Retinal pigment epithelial cell (primary cell): ENCODE data around the gene OGFOD2.

Experiments
- DNase-seq: peaks from one replicate; pipeline ENCODE4 v3.0.0-alpha.2; 2010; ENCODE audit warnings: low read depth
- H3K4me3 ChIP-seq: 2 replicates; pipeline ENCODE4 v1.5.1; 2011; ENCODE audit warnings: mild to moderate bottlenecking, low read length, control low read depth, moderate library complexity
- TF ChIP-seq, protein P1 (sequence below): conservative IDR thresholded peaks from 2 replicates; pipeline ENCODE4 v1.5.1; 2011; ENCODE audit warnings: low read depth, low read length, control low read depth, inconsistent platforms

Gene OGFOD2

DNA sequence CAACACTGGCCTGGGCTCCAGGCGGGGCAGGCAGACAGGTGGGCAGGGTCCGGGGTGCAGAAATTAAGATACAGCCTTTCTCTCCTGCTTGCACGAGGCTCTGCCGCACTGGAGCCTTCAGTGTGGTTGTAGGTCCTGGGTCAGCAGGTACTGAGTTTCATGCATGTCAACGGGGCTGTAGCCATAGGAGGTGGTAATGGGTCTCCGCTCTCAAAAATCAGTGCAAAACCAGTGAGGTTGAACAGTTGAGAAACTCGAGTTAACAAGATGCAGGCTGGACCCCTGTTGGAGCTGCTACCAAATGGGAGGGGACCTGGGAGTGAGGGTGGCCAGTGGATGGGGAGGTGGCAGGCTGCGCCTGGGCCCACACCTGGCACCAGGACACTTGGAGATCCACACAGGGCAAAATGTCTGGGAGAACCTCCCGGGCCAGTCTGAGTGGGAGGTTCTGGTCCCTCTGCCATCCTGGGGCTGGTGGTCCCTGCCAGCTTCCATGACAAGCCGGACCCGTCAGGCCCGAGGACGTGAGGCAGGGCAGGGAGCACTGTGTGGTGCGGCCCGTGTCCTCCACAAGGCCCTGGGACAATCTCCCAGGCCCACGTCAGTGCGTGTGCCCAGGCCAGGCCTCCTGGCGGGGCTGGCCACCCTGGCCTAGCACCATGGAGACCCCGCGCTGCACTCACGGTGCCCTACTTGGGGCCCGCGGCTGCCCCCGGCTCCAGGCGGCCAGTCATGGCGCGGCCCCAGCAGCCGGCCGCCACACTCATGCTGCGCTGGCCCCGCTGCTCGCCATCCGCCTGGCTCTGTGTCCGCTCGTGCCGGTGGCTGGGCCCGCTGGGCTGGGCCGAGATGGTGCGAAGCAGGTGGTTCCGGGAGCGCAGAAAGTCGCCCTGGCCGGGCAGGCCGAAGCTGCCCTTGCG lies 10.6 kb downstream of the OGFOD2 start:
- TF ChIP-seq, protein P1, sequence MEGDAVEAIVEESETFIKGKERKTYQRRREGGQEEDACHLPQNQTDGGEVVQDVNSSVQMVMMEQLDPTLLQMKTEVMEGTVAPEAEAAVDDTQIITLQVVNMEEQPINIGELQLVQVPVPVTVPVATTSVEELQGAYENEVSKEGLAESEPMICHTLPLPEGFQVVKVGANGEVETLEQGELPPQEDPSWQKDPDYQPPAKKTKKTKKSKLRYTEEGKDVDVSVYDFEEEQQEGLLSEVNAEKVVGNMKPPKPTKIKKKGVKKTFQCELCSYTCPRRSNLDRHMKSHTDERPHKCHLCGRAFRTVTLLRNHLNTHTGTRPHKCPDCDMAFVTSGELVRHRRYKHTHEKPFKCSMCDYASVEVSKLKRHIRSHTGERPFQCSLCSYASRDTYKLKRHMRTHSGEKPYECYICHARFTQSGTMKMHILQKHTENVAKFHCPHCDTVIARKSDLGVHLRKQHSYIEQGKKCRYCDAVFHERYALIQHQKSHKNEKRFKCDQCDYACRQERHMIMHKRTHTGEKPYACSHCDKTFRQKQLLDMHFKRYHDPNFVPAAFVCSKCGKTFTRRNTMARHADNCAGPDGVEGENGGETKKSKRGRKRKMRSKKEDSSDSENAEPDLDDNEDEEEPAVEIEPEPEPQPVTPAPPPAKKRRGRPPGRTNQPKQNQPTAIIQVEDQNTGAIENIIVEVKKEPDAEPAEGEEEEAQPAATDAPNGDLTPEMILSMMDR = no peak
- H3K4me3 ChIP-seq = no peak overlapping the region
- DNase-seq = no peak

- no peak overlapping the region for H3K4me3 ChIP-seq
- TF ChIP-seq, protein P1 = no peak
- DNase-seq = no peak
These were observed 11.3 kb downstream of the OGFOD2 start for GRCh38 chr12:122986258-122986871.

GRCh38 chr12:122987086-122987951 lies 12.3 kb downstream of the OGFOD2 start:
- DNase-seq = no peak
- no peak overlapping the region for H3K4me3 ChIP-seq

GRCh38 chr12:122988036-122988435 lies 13.0 kb downstream of the OGFOD2 start:
- TF ChIP-seq, protein P1 = no peak
- no peak overlapping the region for H3K4me3 ChIP-seq
- no peak for DNase-seq

More at GRCh38 chr12:122987086-122987951, 12.3 kb downstream of the OGFOD2 start:
- TF ChIP-seq, protein P1 = no peak

GRCh38 chr12:122988612-122989212 lies 13.7 kb downstream of the OGFOD2 start:
- TF ChIP-seq, protein P1 = no peak
- no peak for DNase-seq
- no peak overlapping the region for H3K4me3 ChIP-seq

GRCh38 chr12:122989225-122989839 lies 14.3 kb downstream of the OGFOD2 start:
- TF ChIP-seq, protein P1 = peak; percentile 5
- no peak overlapping the region for H3K4me3 ChIP-seq
- no peak for DNase-seq
